Peyer's patch (tissue), 4 donors: ENCODE measurements around the gene KDM2B. TPM values are rescaled to one million over a fixed set of nuclear protein-coding genes. Genes with fewer than 3 reads are reported as not detected.

Experiments used
- DNase-seq, 3 donors: peaks; one replicate each; pipeline ENCODE4 v3.0.0-alpha.2; 2017 to 2019
- H3K27ac ChIP-seq, 4 donors: fragments of 200-600 bp; sonication (generic); one replicate each; pipeline ENCODE4 v1.5.1; 2016 to 2019
- H3K27me3 ChIP-seq, 2 donors: fragments of 200-600 bp; sonication (generic); one replicate each; pipeline ENCODE4 v1.5.1; 2019
- H3K36me3 ChIP-seq, 3 donors: fragments of 200-600 bp; sonication (generic); one replicate each; pipeline ENCODE4 v1.5.1; 2016 to 2019
- H3K4me1 ChIP-seq, 4 donors: fragments of 200-600 bp; sonication (generic); one replicate each; pipeline ENCODE4 v1.5.1; 2016 to 2019
- H3K4me3 ChIP-seq, 4 donors: fragments of 200-600 bp; sonication (generic); 1 replicate in 3 of 4; 2 replicates in 1 of 4; pipeline ENCODE4 v1.5.1; 2016 to 2019; ENCODE audit warnings: mild to moderate bottlenecking in 1 of 4
- H3K9me3 ChIP-seq, 4 donors: fragments of 200-600 bp; sonication (generic); one replicate each; pipeline ENCODE4 v1.5.1; 2016 to 2019; ENCODE audit warnings: mild to moderate bottlenecking in 1 of 4
- CTCF ChIP-seq, 6 experiments: fragments of 450-650 bp in 4 of 6; fragments of 200-600 bp in 2 of 6; sonication (generic) in 1 of 6; IDR thresholded peaks; one replicate each; pipeline ENCODE4 v1.5.1; 2017 to 2019; ENCODE audit warnings: antibody characterized with exemption in 6 of 6, mild to moderate bottlenecking in 3 of 6, moderate library complexity in 1 of 6
- POLR2A ChIP-seq, 2 donors: fragments of 450-650 bp; IDR thresholded peaks; one replicate each; pipeline ENCODE4 v1.5.1; 2017; ENCODE audit warnings: antibody characterized with exemption in 2 of 2, mild to moderate bottlenecking in 2 of 2, moderate library complexity in 2 of 2
- total RNA-seq, 4 donors: library from RNA; depleted of rRNA; stranded (reverse); fragments of >200 nt; gene quantifications; one replicate each; pipeline ENCODE4 v1.1.0, GENCODE V29; 2016

Gene KDM2B
- total RNA-seq, 4 donors from 2014 or later = 10.0 to 115 (median 33.7) TPM

GRCh38 chr12:121466794-121467637 lies 113.8 kb downstream of the KDM2B start:
- H3K4me1 ChIP-seq = peaks cover 0 to 27% (median 5%) of the 10 kb centered on the region in 4 donors
- peak overlapping the region; percentile 67 to 91 (median 82) for H3K4me3 ChIP-seq
- H3K9me3 ChIP-seq = no peaks in the 10 kb centered on the region
- H3K36me3 ChIP-seq = no peaks in the 10 kb centered on the region
- no peaks in the 10 kb centered on the region for H3K27me3 ChIP-seq
- TF ChIP-seq CTCF (IDR thresholded peaks at IDR 0.05) (no peak), POLR2A (IDR thresholded peaks at IDR 0.05) (peak; percentile 18 to 66)
- peak overlapping the region; percentile 86 to 92 (median 91) for H3K27ac ChIP-seq
- DNase-seq = peak; percentile 88 to 96 (median 94)

GRCh38 chr12:121465921-121466793 lies 114.7 kb downstream of the KDM2B start:
- DNase-seq = peak; percentile 45 to 65 (median 63)
- no peaks in the 10 kb centered on the region for H3K9me3 ChIP-seq
- H3K27me3 ChIP-seq = no peaks in the 10 kb centered on the region
- H3K27ac ChIP-seq = peak overlapping the region; percentile 71 to 91 (median 81)
- peaks cover 0 to 27% (median 5%) of the 10 kb centered on the region in 4 donors for H3K4me1 ChIP-seq
- no peak for TF ChIP-seq POLR2A (IDR thresholded peaks at IDR 0.05)
- no peak for TF ChIP-seq CTCF (IDR thresholded peaks at IDR 0.05)
- no peaks in the 10 kb centered on the region for H3K36me3 ChIP-seq
- H3K4me3 ChIP-seq = peak overlapping the region; percentile 67 to 91 (median 82)

- DNase-seq = no peak
- no peak for TF ChIP-seq POLR2A (IDR thresholded peaks at IDR 0.05)
- no peak for TF ChIP-seq CTCF (IDR thresholded peaks at IDR 0.05)
- Histone ChIP-seq H3K4me3 (no peak overlapping the region), H3K36me3 (no peaks in the 10 kb centered on the region), H3K27ac (no peak overlapping the region), H3K4me1 (peaks cover 0 to 27% (median 5%) of the 10 kb centered on the region in 4 donors), H3K9me3 (no peaks in the 10 kb centered on the region), H3K27me3 (no peaks in the 10 kb centered on the region)
These were observed 116.5 kb downstream of the KDM2B start for GRCh38 chr12:121464331-121464730.

- DNase-seq = no peak
- Histone ChIP-seq H3K4me1 (peaks cover 0 to 16% (median 5%) of the 10 kb centered on the region in 4 donors), H3K4me3 (no peak overlapping the region), H3K36me3 (no peaks in the 10 kb centered on the region), H3K27me3 (no peaks in the 10 kb centered on the region), H3K27ac (no peak overlapping the region), H3K9me3 (no peaks in the 10 kb centered on the region)
- TF ChIP-seq CTCF (IDR thresholded peaks at IDR 0.05) (no peak), POLR2A (IDR thresholded peaks at IDR 0.05) (no peak)
These were observed 119.8 kb downstream of the KDM2B start for GRCh38 chr12:121461048-121461447.

- H3K36me3 ChIP-seq = no peaks in the 10 kb centered on the region
- H3K4me3 ChIP-seq = no peak overlapping the region
- no peak for TF ChIP-seq POLR2A (IDR thresholded peaks at IDR 0.05)
- no peak for TF ChIP-seq CTCF (IDR thresholded peaks at IDR 0.05)
- peaks cover 0 to 14% (median 4%) of the 10 kb centered on the region in 4 donors for H3K4me1 ChIP-seq
- no peak for DNase-seq
- H3K27me3 ChIP-seq = no peaks in the 10 kb centered on the region
- no peak overlapping the region for H3K27ac ChIP-seq
- H3K9me3 ChIP-seq = no peaks in the 10 kb centered on the region
These were observed 124.3 kb downstream of the KDM2B start for GRCh38 chr12:121456551-121456950.
